ENCODE results near the gene E4F1. TPM values are rescaled to one million over a fixed set of nuclear protein-coding genes. Genes with fewer than 3 reads are reported as not detected.

Gene E4F1
- 30.3 and 34.0 TPM in 2 replicates for total RNA-seq

GRCh38 chr16:2223221-2223941, at the start of gene E4F1:
Gene E4F1, plus strand, starts transcription at chr16:2223591. Its CDS starts 23 bp downstream, at chr16:2223614.
- peak; percentile 99 for DNase-seq (ENCODE audit: low read depth, low spot score)

DNA sequence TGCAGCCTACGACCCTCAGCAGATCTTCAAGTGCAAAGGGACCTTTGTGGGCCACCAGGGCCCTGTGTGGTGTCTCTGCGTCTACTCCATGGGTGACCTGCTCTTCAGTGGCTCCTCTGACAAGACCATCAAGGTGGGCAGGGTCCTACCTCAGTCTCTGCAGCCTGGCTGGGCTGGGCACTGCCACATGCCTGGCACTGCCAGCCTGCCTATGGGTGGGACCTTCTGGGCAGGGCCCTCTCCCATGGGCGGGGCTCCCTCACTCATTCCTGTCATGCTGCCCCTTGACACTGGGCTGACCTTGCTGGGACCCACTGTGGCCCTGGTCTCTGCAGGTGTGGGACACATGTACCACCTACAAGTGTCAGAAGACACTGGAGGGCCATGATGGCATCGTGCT, 49.5 kb upstream of the E4F1 start:
- DNase-seq (ENCODE audit: low read depth, low spot score): no peak

DNA sequence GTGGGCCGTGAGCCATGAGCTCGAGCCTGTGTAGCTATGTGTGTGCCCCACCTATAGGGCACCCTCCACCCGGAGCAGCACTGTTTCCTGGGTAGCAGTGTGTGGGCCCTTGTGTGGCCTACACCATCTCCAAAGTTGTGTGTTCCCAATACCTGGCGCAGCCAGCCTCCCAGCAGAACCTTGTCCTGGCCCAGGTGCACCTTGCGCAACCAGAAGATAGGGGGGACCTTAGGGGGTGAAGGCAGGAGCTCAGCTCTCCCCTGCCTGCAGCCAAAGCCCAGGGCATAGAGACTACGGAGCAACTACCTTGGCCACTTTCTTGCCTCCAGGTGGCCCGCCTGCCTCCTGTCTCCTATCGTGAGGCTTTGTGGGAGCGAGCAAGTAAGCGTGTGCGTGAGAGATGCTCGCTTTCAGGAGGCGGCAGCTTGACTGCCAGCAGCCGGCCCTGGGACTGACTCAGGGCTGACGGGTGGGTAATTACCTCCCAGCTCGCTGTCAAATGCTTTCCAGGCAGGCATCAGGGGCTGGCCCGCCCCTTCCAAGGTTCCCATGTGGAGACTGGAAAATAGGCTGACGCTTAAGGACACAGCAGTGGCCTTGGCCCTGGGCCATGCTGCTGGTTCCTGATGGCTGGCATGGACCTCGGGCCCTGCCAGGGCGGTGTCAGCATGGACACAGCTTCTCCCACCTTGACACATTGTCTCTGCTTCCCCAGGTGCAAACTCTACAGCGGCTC, 48.8 kb upstream of the E4F1 start:
- DNase-seq (ENCODE audit: low read depth, low spot score): no peak

DNA sequence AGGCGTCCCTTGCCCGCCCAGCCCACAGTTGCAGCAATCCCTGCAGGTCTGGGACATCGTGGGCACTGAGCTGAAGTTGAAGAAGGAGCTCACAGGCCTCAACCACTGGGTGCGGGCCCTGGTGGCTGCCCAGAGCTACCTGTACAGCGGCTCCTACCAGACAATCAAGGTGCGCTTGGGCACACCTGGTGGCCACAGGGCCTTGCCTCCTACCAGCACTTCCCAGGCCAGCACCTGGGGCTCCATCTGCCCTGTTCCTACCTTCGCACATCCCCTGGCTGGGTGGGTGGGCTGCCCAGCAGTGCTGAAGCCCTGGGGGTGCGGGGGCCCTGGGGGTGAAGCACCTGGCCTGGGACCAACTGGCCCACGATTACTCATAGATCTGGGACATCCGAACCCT, 47.9 kb upstream of the E4F1 start:
- no peak for DNase-seq (ENCODE audit: low read depth, low spot score)

DNA sequence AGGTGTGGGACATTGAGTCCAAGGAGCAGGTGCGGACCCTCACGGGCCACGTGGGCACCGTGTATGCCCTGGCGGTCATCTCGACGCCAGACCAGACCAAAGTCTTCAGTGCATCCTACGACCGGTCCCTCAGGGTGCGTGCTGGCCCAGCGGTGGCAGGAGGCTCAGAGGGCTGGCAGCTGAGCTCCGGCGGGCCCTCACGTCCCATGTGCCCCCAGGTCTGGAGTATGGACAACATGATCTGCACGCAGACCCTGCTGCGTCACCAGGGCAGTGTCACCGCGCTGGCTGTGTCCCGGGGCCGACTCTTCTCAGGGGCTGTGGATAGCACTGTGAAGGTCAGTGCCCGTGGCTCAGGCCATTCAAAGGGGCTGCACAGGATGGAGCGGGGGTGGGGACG, 47.3 kb upstream of the E4F1 start:
- DNase-seq (ENCODE audit: low read depth, low spot score): no peak

DNA sequence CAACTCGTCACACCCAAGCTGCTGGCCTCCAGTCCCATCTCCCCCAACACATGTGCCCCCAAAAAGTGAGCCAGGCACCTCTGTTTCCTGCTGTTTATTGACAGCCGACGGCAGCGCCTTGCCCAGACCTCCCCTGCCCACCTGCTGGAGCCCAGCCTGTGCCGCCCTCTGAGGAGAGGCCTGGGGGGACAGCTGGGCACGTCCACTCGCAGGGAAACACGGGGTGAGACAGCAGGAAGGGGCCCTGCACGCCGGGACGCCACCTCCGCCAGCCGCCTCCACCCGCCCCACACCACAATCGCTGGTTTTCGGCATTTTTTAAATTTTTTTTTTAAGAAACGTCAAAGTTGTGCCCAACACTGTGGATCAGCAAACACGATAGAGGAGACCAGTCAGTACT, 46.3 kb upstream of the E4F1 start:
- DNase-seq (ENCODE audit: low read depth, low spot score): no peak

- DNase-seq (ENCODE audit: low read depth, low spot score): no peak
Observed at GRCh38 chr16:2177561-2177960, 45.8 kb upstream of the E4F1 start.

DNA sequence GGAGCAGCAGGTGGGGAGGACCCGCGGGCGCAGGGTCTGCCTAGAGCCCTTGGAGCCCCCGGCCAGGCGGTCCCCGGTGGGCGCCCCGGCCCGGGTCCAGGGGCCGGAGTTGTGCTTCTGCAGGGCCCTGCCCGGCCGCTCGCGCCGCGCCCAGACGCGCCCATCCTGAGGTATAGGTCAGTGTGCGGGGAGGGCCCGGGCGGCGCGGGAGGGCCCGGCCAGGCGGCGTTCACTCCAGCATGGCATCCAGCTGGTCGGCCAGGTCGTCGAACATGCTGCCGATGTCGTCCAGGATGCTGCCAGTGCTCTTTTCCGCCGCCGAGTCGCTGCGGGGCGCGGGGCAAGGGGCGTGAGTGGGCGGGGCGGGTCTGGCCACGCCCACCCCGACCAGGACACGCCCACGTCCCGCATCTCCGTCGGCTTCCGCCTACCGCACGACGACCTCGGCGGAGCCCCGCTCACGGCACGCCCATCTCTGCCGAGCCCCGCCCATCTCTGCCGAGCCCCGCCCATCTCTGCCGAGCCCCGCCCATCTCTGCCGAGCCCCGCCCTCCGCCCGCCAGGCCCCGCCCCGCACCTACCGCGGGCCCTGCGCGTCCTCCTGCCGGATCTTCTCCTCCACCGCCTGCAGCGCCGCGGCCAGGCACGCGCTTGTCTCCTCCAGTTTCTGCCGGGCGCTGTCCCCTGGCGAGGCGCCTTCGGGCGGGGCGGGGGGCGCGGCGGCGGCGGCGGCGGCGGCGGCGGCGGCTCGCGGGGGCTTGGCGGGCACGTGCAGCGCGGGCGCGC, 44.9 kb upstream of the E4F1 start:
- DNase-seq (ENCODE audit: low read depth, low spot score): no peak

DNA sequence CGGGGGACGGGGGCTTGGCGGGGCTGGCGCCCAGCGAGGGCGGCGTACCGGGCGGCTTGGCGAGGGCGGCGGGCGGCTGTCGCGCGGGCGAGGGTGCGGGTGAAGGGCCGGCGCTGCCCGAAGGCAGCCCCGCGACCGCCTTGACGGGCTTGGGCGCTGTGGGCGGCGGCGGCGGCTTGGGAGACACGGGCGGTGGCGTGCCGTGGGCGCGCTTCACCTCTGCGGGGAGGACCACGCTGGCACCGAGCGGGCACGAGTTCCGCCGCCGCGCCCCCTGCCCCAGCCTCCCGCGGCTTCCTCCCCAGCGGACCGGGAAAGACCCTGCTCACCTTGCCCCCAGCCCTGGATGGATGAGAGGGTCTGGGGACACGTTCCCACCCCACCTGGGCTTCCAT, 44.3 kb upstream of the E4F1 start:
- no peak for DNase-seq (ENCODE audit: low read depth, low spot score)

DNA sequence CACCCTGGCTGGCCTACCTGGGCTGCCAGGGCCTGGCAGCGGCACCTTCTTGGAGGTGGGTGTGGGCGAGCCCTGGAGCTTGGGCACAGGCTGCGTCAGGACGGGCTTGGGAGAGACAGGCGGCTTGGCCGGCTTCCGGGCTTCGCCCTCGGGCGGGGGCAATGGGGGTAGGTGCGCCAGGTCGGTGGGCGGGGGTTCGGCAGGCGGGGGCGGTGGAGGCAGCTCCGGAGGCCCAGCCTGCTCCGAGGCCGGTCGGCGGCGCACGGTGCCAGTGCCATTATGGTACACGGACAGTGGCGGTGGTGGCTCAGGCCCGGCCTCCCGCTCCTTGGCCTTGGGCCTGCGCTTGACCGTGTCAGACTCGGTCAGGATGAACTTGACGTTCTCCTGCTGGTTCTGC, 43.8 kb upstream of the E4F1 start:
- no peak for DNase-seq (ENCODE audit: low read depth, low spot score)

GRCh38 chr16:2180461-2180860, 42.9 kb upstream of the E4F1 start:
- no peak for DNase-seq (ENCODE audit: low read depth, low spot score)

- DNase-seq (ENCODE audit: low read depth, low spot score): no peak
Observed at GRCh38 chr16:2180962-2181923, 42.1 kb upstream of the E4F1 start.

GRCh38 chr16:2181952-2182351, 41.4 kb upstream of the E4F1 start:
- no peak for DNase-seq (ENCODE audit: low read depth, low spot score)

DNA sequence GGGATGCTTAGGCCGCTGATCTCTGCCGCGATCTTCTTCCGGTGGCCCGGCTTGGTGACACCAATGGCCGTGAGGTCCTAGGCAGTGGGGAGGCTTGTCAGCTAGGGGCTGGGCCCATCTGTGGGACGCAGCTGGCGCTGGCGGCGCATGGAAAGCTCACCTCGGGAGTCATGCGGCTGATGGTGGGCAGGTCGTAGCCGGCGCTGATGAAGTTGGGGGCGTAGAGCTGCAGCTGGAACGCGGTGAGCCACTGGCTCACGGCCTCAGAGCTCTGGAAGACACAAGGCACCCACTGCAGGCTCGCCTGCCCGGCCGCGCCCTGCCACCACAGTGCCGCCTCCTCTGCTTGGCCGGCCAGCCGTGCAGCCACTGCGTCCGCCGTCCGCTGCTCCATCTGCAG, 39.7 kb upstream of the E4F1 start:
- no peak for DNase-seq (ENCODE audit: low read depth, low spot score)

GRCh38 chr16:2184346-2184745, 39.0 kb upstream of the E4F1 start:
- DNase-seq (ENCODE audit: low read depth, low spot score): no peak

GRCh38 chr16:2184962-2185361, 38.4 kb upstream of the E4F1 start:
- DNase-seq (ENCODE audit: low read depth, low spot score): no peak

- DNase-seq (ENCODE audit: low read depth, low spot score): no peak
Observed at GRCh38 chr16:2186064-2186463, 37.3 kb upstream of the E4F1 start.

GRCh38 chr16:2186505-2186904, 36.9 kb upstream of the E4F1 start:
- no peak for DNase-seq (ENCODE audit: low read depth, low spot score)

DNA sequence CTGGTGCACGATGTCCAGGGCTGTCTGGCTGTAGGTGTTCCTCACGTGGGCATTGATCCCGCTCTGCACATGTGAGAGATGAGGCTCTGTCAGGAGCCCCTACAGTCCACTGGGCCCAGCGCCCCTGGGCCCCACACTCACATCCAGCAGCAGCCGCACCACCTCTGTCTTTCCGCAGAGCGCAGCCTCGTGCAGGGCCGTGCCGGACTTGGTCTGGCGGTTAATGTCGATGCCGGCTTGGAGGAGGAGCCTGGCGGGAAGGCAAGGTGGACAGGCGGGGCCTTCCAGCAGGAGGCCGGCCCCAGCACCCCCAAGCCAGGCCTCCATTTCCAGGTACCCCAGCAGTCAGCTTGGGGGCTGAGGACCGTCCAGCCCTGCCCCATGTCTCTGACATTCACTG, 36.2 kb upstream of the E4F1 start:
- DNase-seq (ENCODE audit: low read depth, low spot score): no peak

- DNase-seq (ENCODE audit: low read depth, low spot score): no peak
Observed at GRCh38 chr16:2188395-2188794, 35.0 kb upstream of the E4F1 start.

GRCh38 chr16:2189252-2189893, 34.0 kb upstream of the E4F1 start:
- DNase-seq (ENCODE audit: low read depth, low spot score): no peak
